SK-N-MC (cell line): ENCODE data around the gene HHIP.

ENCODE experiments used
- EZH2 ChIP-seq: fragments of 200-600 bp; sonication (generic); IDR thresholded peaks from one replicate; pipeline ENCODE4 v1.6.1; 2017; ENCODE audit warnings: antibody characterized with exemption
- POLR2AphosphoS5 ChIP-seq: IDR thresholded peaks from 2 replicates; pipeline ENCODE4 v1.6.1; 2012; ENCODE audit warnings: mild to moderate bottlenecking, low read depth, low read length, borderline replicate concordance

- TF ChIP-seq EZH2 (no peak), POLR2AphosphoS5 (no peak)
Observed at GRCh38 chr4:144699565-144699964, 53.6 kb downstream of the HHIP start.
